NCI-H2107 (cell line): ENCODE measurements around the gene FXYD6.

Experiments used
- DNase-seq: peaks from one replicate; lab custom pipeline; 2025; lab: John Stamatoyannopoulos, UW

Gene FXYD6

GRCh38 chr11:117843666-117844484, 32.6 kb downstream of the FXYD6 start:
- DNase-seq: no peak

DNA sequence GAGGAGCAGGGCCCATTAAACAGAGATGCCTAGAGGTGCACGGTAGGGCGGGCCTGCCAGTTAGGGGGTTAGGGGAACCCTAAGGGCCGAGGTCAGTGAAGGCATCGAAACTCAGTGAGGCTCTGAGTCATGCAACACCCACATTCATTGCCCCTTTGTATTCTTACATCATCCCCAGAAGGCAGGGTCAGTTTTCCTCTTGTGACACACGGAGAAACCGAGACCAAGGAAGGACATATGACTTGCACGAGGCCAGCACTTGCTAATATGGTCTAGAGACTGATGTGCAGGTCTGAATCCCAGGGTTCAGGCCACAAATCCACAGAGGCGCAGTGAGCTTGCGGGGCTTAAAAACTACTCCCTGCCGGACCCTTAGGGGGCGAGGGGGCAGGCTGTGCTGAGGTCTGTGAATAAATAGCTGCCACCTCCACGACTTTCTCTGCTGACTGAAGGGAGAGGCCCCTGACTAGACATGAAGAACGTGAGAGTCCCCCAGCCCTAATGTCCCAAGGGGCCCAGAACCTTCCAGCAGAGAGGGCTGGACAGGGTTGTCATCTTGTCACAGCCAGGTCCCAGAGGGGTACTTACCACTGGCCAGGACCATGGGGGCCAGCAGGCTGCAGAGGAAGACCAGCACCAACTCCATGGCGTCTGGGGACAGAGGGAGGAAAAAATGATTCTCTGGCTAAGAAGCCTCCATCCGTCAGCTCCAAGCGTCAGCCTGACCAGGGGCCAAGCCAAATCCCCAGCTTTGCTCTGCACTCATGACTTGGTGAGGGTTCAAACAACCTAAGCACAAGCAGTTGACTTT, 34.1 kb downstream of the FXYD6 start:
- DNase-seq: no peak

- DNase-seq: no peak
These were observed 34.9 kb downstream of the FXYD6 start for GRCh38 chr11:117841551-117842031.

DNA sequence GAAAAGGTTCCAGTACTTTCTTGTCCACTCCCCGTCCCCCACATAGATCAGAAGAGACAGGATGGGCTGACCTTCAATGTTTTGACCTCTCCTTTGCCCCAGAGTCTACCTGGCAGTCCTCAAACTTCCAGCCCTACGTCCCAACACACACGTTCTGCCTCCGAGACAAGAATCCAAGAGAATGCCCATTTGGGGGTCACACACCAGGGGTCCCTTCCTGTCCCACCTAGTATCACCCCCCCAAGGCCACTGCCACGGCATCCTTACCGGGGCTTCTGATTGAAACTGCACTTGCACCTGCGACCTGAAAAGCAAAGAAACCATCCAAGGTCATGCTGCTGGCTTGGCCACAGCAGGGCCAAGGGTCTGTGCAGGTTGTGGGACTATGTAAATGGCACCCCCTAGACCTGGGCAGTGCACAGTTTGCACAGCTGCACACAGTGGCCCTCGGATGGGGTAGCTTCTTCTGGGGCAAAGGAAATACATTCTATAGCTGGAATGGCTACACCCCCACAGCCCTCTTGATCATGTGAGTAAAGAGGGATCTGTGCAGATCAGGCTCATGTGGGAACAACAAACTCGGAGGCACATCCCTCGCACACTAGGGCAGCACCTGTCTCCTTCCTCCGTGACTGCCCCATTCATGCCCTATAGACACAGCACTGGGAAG, 35.4 kb downstream of the FXYD6 start:
- DNase-seq: no peak

DNA sequence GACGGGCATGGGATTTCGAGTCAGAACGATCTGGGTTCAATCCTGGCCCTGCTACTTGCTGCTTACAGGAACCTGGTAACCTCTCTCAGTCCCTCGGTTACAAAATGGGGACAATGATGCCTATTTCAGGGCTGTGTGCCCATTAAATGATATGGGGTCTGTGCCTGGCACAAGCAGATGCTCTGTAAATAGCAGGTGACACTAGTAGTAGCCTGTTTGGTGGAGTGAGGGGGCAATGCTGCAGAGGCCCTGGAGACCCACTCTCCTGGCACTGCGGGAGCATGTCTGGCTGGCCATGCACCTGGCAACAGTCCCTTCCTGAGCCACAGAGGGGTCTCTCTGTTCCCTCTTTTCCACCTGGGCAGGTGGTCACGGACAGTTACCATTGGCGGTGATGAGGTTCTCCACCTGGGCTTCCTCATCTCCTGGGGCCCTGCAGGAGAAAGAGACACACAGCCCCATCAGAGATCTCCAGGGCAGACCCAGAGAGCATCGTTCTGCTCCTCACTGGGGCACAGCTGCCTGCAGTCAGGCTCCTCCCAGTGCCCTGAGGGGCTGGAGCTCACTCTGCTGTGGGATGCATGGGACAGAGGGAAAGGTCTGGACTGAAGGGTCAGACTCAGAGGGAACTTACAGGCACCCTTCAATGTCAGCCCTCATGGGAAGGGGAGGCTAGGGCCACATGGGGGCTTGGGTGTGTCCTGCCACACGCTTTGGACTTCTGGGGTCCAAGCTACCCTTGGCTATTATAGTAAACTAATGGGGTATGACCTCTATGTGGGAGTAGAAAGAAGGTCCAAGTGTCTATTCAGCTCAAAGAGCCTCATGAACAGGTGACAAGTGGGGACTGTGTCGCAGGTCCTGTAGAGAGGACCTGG, 36.3 kb downstream of the FXYD6 start:
- no peak for DNase-seq

DNA sequence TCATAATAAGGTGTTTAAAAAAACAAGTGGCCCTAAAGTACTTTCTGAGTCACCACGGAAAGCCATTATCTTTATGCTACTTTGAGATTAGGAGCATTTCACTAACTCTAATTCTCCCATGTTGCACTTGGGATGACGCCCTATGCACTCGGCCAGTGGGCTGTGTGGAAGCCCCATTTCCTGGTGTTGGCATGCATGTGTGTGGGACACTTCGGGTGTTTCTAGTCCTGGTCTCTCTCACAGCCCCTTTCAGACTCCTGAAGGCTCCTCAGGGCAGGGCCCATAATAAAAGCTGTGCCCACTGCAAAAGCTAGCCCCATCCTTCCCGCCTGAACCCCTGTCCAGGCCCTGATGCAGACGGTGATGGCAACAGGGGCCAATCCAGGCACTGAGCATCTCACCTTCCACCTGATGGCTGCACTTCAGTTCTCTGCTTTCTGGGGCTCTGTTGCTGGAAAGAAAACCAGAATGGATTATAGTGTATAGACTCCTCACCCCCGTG, 37.0 kb downstream of the FXYD6 start:
- DNase-seq: no peak

DNA sequence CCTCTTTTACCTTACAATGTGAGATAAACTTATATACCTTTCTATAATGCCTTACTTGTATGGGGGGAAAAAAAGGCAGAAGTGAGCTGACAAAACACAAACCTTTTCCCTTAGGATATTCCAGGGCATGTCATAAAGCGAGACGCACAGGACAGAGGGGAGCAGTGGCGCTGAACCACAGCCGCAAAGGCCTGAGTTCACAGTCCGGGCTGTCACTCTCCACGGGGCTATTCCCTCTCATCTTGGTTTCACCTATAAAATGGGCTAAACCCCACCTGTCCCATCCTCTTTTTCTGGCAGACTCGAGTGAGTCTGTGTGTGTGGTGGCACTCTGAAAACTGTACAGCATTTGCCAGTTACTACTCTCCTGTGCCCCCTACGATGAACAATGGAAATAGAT, 37.6 kb downstream of the FXYD6 start:
- DNase-seq: no peak

GRCh38 chr11:117837791-117838190, 38.7 kb downstream of the FXYD6 start:
- DNase-seq: no peak

GRCh38 chr11:117837070-117837776, 39.2 kb downstream of the FXYD6 start:
- DNase-seq: no peak

DNA sequence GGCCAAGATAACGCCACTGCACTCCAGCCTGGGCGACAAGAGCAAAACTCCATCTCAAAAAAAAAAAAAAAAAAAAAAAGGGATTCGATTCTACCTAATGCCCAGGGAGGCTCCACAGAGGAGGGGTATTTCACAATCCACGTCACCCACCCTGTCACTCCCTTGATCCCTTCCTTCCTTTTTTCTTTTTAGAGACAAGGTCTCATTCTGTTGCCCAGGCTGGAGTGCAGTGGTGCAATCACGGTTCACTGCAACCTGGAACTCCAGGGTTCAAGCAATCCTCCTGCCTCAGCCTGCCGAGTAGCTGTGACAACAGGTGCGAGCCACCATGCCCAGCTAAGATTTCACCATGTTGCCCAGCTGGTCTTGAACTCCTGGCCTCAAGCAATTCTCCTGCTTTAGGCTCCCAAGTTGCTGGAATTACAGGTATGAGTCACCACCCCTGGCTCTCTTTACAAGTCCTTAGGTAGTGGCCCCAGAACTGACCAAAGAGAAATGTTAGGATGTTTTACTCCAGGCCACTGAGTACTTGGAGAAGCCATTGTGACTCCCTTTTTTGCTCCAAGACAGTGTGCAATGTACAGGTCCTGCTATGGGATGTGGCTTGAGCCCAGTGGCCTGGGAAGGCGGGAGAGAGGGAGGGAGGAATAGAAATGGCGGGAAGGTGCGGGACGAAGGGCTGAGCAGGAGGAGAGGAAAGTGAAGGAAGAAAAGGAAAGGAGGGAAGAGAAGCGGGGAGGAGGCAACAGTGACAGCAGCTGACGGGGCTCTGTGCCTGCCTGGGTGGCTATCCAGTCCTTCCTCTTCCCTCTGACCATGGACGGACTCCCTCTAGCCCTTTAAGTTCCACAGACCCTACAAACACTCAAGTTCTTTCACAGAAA, 40.1 kb downstream of the FXYD6 start:
- DNase-seq: no peak

DNA sequence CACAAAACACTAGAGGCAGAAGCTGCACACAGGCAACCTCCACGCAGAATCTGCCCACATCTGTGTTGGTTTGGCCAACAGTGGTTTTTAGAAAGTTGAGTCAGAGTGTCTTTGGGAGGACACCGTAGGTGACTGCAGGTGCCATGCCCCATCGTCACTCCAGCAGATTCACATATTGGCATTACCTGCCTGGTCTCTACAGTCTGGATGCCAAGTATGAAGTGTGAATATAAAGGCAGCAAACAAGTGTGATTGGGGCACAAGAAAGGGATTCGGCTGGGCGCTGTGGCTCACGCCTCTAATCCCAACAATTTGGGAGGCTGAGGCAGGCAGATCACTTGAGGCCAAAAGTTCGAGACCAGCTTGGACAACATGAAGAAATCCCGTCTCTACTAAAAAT, 40.9 kb downstream of the FXYD6 start:
- no peak for DNase-seq

DNA sequence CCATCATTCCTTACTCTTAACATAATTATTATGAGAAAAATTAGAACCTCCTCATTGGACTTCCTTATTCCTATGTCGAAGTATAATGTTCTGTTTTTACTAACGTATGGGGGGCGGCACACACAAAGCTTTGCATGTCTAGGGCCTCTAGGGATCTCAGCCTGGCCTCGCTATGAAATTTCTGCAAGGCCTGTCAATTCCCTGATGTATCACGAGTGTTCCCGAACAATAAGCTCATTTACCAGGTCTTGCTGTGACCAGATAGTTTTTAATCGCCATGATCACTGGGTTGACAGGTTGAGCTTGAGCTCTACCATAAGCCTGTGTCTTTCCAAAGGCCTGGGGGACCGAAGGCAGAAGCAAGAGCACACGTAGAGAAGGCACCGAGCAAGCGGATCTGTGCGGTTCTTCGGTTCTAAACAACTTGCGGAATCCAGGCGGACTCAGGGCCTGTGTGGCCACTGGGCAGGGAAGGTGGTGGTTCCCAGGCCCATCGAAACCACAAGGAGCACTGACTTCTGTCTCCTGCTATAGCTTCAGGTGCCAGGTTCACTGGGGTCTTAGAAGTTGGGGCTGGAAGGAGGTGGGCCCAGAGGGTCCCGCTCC, 41.5 kb downstream of the FXYD6 start:
- no peak for DNase-seq

GRCh38 chr11:117834068-117834810, 42.2 kb downstream of the FXYD6 start:
- DNase-seq: no peak

DNA sequence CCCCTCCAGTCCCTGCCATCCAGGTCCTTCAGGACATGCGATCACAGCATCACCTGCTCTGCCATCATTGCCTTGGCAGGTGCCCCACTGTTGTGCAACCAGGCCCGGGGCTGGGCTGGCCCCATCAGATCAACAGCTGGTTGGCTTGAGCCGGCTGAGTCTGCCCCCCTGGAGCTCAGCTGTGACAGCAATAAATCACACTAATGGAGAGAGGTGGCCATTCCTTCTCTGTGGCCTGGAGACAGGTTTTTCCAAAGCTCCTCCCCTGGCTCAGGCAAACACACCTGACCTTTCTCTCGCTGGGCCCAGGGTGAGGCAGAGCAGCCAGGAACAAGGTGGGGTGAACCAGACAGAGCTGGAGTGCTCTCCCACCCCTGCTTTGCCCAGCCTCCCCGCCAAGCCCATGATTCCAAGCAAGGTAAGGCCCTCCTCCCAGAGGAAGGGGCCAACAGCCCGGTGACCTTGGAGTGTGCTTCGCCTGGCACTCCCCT, 43.0 kb downstream of the FXYD6 start:
- peak; percentile 93 for DNase-seq

GRCh38 chr11:117832511-117832910, 43.9 kb downstream of the FXYD6 start:
- DNase-seq: no peak

DNA sequence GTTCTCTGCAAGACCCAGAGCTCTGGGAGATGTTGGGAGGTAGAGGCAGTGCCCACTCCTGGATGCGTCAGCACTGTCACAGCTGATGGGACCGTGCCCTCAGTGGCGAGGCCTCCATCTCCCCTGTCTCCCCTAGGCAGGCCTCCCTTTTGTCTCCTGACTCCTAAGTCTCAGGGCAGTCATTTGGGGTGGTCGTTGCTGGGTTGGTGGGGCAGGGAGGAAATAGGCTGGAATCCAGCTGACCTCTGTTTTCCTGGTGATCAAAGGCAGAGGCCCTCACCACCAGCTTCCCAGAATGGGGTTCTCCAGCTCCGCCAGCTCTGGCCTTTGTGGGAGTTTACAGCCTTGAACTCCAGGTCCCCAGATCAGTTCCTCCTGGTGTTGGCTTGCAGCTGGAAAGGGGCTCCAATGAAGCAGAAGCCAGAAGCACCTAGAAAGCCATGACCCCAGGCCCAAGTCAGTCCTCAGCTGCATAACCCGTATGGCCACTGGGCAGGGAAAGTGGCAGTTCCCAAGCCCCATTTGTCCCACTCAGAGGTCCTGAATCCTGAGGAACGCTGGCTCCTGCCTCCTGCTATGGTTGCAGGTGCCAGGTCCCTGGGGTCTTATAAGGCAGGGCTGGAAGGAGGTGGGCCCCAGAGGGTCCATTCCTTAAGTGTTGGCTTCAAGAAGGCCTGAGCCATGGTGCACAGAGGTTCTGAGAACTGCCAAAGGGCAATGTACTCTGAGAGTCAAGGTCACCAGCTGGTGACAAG, 44.6 kb downstream of the FXYD6 start:
- DNase-seq: no peak

DNA sequence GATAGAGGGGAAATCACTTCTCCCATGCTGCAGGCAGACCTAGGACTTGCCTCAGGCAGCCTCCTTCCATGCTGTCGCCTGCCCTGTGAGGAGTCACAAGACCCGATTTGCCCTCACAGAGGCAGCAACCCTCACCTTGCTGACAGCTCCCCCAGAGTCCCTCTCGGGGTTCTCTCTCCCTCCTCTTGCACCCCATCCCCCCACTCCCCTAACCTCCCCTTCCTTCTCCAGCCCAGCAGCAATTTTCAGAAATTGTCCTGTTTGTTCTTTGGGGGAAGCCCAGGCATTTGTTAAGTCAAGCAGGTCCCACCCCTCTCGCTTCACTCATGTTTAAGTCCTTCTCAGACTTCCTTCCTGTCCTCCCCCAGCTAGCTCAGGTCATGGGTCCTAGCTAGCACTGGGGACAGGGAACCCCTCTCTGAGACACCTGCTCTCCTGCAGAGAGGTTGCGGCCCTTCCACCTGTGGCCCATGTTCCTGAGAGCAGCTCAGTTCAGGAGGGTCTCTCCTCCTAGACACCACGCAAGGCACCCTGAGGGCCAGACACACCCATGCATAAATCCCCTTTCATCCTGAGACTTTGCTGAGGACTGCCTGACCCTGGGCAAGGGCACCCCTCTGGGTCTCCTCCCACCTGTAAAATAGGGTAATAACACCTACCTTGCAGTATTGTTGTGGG, 45.6 kb downstream of the FXYD6 start:
- DNase-seq: no peak
